Colonic mucosa (tissue), 4 donors: ENCODE data around the gene MRM2. TPM values are rescaled to one million over a fixed set of nuclear protein-coding genes. Genes with fewer than 3 reads are reported as not detected.

Experiments
- DNase-seq: peaks from one replicate; pipeline ENCODE4 v3.0.0-alpha.2; 2020
- H3K27ac ChIP-seq: fragments of 200-600 bp; one replicate; pipeline ENCODE4 v1.8.0; 2021
- H3K27me3 ChIP-seq: fragments of 200-600 bp; one replicate; pipeline ENCODE4 v1.8.0; 2021
- H3K36me3 ChIP-seq: fragments of 200-600 bp; one replicate; pipeline ENCODE4 v1.8.0; 2021
- H3K4me1 ChIP-seq: fragments of 200-600 bp; one replicate; pipeline ENCODE4 v1.8.0; 2021; ENCODE audit warnings: mild to moderate bottlenecking
- H3K4me3 ChIP-seq: fragments of 200-600 bp; one replicate; pipeline ENCODE4 v1.8.0; 2021
- H3K9ac ChIP-seq, 2 donors: one replicate each; pipeline ENCODE4 v1.7.0; 2013; ENCODE audit warnings: control low read depth in 2 of 2, low read depth in 2 of 2, low read length in 2 of 2
- H3K9me3 ChIP-seq: fragments of 200-600 bp; one replicate; pipeline ENCODE4 v1.8.0; 2021
- CTCF ChIP-seq: fragments of 200-600 bp; IDR thresholded peaks from one replicate; pipeline ENCODE4 v1.8.0; 2022; ENCODE audit warnings: antibody characterized with exemption, mild to moderate bottlenecking
- intact Hi-C: fragments of 100-400 bp; cut with DNase I; formaldehyde crosslinking; loops from one replicate; pipeline ENCODE4 v1.14.1; 2022
- total RNA-seq, 2 donors: library from RNA; stranded (reverse); fragmentation: NEBNext Ultra II Directional in 1 of 2; extraction: Animal tissue kit (Norgen Biotek cat#: 25700) in 1 of 2; gene quantifications; one replicate each; pipeline ENCODE4 v1.2.1, GENCODE V29; 2021
- donor health status: healthy.
- donor health status: DM: no; HTN: no; CAD: no.
- donor health status: DM: no; HTN: no; CAD: no.

Gene MRM2
- total RNA-seq, result 10 to 100 TPM; 17.3 to 27.0 TPM

- intact Hi-C loops, result no loop called here
- Histone ChIP-seq H3K27ac (peak within 1 kb of the TSS; percentile 52), H3K36me3 (no peaks in the 10 kb centered on the region), H3K27me3 (no peaks in the 10 kb centered on the region), H3K9ac (peak within 1 kb of the TSS; percentile 73 to 92), H3K4me1 (peaks cover 8% of the 10 kb centered on the region), H3K9me3 (no peaks in the 10 kb centered on the region), H3K4me3 (peak within 1 kb of the TSS; percentile 100)
- TF ChIP-seq CTCF, result no peak
- DNase-seq, result peak; percentile 90
These were observed at the start of gene MRM2, which contains the start of gene NUDT1 for GRCh38 chr7:2241580-2242540. Gene MRM2, minus strand, starts transcription at chr7:2242205. Its CDS starts 36 bp downstream, at chr7:2242169. Gene NUDT1, plus strand, starts transcription at chr7:2242226. Its CDS starts 2,349 bp downstream, at chr7:2244575.

GRCh38 chr7:2290877-2291276 is 48.9 kb upstream of the MRM2 start:
- no peaks in the 10 kb centered on the region for H3K4me1 ChIP-seq
- H3K27ac ChIP-seq, result no peak overlapping the region
- no peaks in the 10 kb centered on the region for H3K9me3 ChIP-seq
- H3K36me3 ChIP-seq, result no peaks in the 10 kb centered on the region
- H3K9ac ChIP-seq, result no peak overlapping the region
- no peaks in the 10 kb centered on the region for H3K27me3 ChIP-seq
- H3K4me3 ChIP-seq, result no peak overlapping the region
- intact Hi-C loops, result no loop called here
- TF ChIP-seq CTCF, result no peak
- no peak for DNase-seq

- no peak for TF ChIP-seq CTCF
- H3K4me1 ChIP-seq, result no peaks in the 10 kb centered on the region
- no peaks in the 10 kb centered on the region for H3K36me3 ChIP-seq
- no peak overlapping the region for H3K27ac ChIP-seq
- H3K27me3 ChIP-seq, result no peaks in the 10 kb centered on the region
- H3K4me3 ChIP-seq, result no peak overlapping the region
- no peaks in the 10 kb centered on the region for H3K9me3 ChIP-seq
- intact Hi-C loops, result no loop called here
- DNase-seq, result no peak
- H3K9ac ChIP-seq, result no peak overlapping the region
These were observed 47.6 kb upstream of the MRM2 start for GRCh38 chr7:2289621-2290020.

- no peak for TF ChIP-seq CTCF
- Histone ChIP-seq H3K4me1 (no peaks in the 10 kb centered on the region), H3K9me3 (no peaks in the 10 kb centered on the region), H3K4me3 (no peak overlapping the region), H3K9ac (no peak overlapping the region), H3K27me3 (no peaks in the 10 kb centered on the region), H3K36me3 (no peaks in the 10 kb centered on the region), H3K27ac (no peak overlapping the region)
- DNase-seq, result no peak
- intact Hi-C loops, result no loop called here
These were observed 47.1 kb upstream of the MRM2 start for GRCh38 chr7:2289111-2289586.

- Histone ChIP-seq H3K9me3 (no peaks in the 10 kb centered on the region), H3K27me3 (no peaks in the 10 kb centered on the region), H3K4me1 (no peaks in the 10 kb centered on the region), H3K9ac (no peak overlapping the region), H3K36me3 (no peaks in the 10 kb centered on the region), H3K4me3 (no peak overlapping the region), H3K27ac (no peak overlapping the region)
- intact Hi-C loops, result no loop called here
- no peak for TF ChIP-seq CTCF
- no peak for DNase-seq
These were observed 46.5 kb upstream of the MRM2 start for GRCh38 chr7:2288503-2288902.
